Uterus (tissue), 2 donors: Measurements from ENCODE around the gene CTBS.

Experiments used
- CTCF ChIP-seq, 4 experiments: fragments of 200-600 bp in 2 of 4; fragments of 450-650 bp in 2 of 4; sonication (generic) in 2 of 4; IDR thresholded peaks; one replicate each; pipeline ENCODE4 v1.5.1; 2016 to 2019; ENCODE audit warnings: antibody characterized with exemption in 4 of 4, mild to moderate bottlenecking in 2 of 4, moderate library complexity in 1 of 4
- POLR2A ChIP-seq, 2 donors: fragments of 450-650 bp; IDR thresholded peaks; one replicate each; pipeline ENCODE4 v1.6.1; 2016; ENCODE audit warnings: antibody characterized with exemption in 2 of 2, mild to moderate bottlenecking in 1 of 2, moderate library complexity in 1 of 2

- TF ChIP-seq POLR2A (IDR thresholded peaks at IDR 0.05): no peak
- no peak for TF ChIP-seq CTCF (IDR thresholded peaks at IDR 0.05)
These were observed 9.9 kb upstream of the CTBS start for GRCh38 chr1:84584126-84584525.
